Measurements from ENCODE around the gene RRAD. TPM values are rescaled to one million over a fixed set of nuclear protein-coding genes. Genes with fewer than 3 reads are reported as not detected.

The RRAD gene
- total RNA-seq, 2 donors from 2014 or later: 173 to 266 TPM

- Histone ChIP-seq H3K27me3 (no peaks in the 10 kb centered on the region), H3K4me3 (peak overlapping the region; percentile 89 to 94), H3K4me1 (peaks cover 0 to 52% of the 10 kb centered on the region in 2 donors), H3K9me3 (no peaks in the 10 kb centered on the region), H3K36me3 (peaks cover 6% of the 10 kb centered on the region), H3K27ac (peak overlapping the region; percentile 92 to 97)
- no peak for DNase-seq (ENCODE audit: low spot score)
- TF ChIP-seq CTCF (IDR thresholded peaks at IDR 0.05): no peak
Measured at GRCh38 chr16:66933776-66934137, 8.4 kb upstream of the RRAD start.

- H3K4me1 ChIP-seq: peaks cover 0 to 64% of the 10 kb centered on the region in 2 donors
- no peak overlapping the region for H3K4me3 ChIP-seq
- H3K27me3 ChIP-seq: no peaks in the 10 kb centered on the region
- no peak overlapping the region for H3K27ac ChIP-seq
- no peaks in the 10 kb centered on the region for H3K9me3 ChIP-seq
- no peak for TF ChIP-seq CTCF (IDR thresholded peaks at IDR 0.05)
- DNase-seq (ENCODE audit: low spot score): no peak
- no peaks in the 10 kb centered on the region for H3K36me3 ChIP-seq
Measured at GRCh38 chr16:66932076-66932475, 6.7 kb upstream of the RRAD start.

- no peak for TF ChIP-seq CTCF (IDR thresholded peaks at IDR 0.05)
Measured at GRCh38 chr16:66931665-66932064, 6.3 kb upstream of the RRAD start.

GRCh38 chr16:66930189-66930588, 4.9 kb upstream of the RRAD start:
- no peak for DNase-seq (ENCODE audit: low spot score)
- Histone ChIP-seq H3K27me3 (no peaks in the 10 kb centered on the region), H3K36me3 (no peaks in the 10 kb centered on the region), H3K4me3 (no peak overlapping the region), H3K27ac (peak overlapping the region; percentile 61 to 98), H3K9me3 (no peaks in the 10 kb centered on the region), H3K4me1 (peaks cover 0 to 62% of the 10 kb centered on the region in 2 donors)
- TF ChIP-seq CTCF (IDR thresholded peaks at IDR 0.05): no peak

More at GRCh38 chr16:66931665-66932064, 6.3 kb upstream of the RRAD start:
- Histone ChIP-seq H3K9me3 (no peaks in the 10 kb centered on the region), H3K36me3 (no peaks in the 10 kb centered on the region), H3K4me1 (peaks cover 0 to 66% of the 10 kb centered on the region in 2 donors), H3K4me3 (no peak overlapping the region), H3K27me3 (no peaks in the 10 kb centered on the region), H3K27ac (no peak overlapping the region)
- no peak for DNase-seq (ENCODE audit: low spot score)

- peaks cover 0 to 60% of the 10 kb centered on the region in 2 donors for H3K4me1 ChIP-seq
- peak in 1 of 2 donors; percentile 52 for TF ChIP-seq CTCF (IDR thresholded peaks at IDR 0.05)
- DNase-seq (ENCODE audit: low spot score): no peak
- no peak overlapping the region for H3K4me3 ChIP-seq
- H3K36me3 ChIP-seq: no peaks in the 10 kb centered on the region
- peak overlapping the region; percentile 87 to 98 for H3K27ac ChIP-seq
- no peaks in the 10 kb centered on the region for H3K9me3 ChIP-seq
- no peaks in the 10 kb centered on the region for H3K27me3 ChIP-seq
Measured at GRCh38 chr16:66928702-66929388, 3.5 kb upstream of the RRAD start.
